Aorta (tissue), 5 donors: ENCODE data around the gene NFKB2. TPM values are rescaled to one million over a fixed set of nuclear protein-coding genes. Genes with fewer than 3 reads are reported as not detected.
A peak's percentile ranks its signal among the peaks of the same experiment; 100 is the strongest.

Experiments used
- ATAC-seq: fragments of 200-7000 bp; cut with Tn5 transposase; one replicate; pipeline ENCODE4 v1.9.1; 2022; ENCODE audit warnings: moderate library complexity; ENCODE audit not compliant: low FRiP score
- DNase-seq, 2 donors: peaks; one replicate each; pipeline ENCODE4 v3.0.0-alpha.2; 2020
- H3K27ac ChIP-seq, 2 donors: one replicate each; pipeline ENCODE4 v1.5.1; 2013; ENCODE audit warnings: low read length in 2 of 2, mild to moderate bottlenecking in 2 of 2, moderate library complexity in 2 of 2, control low read depth in 1 of 2, inconsistent platforms in 1 of 2, low read depth in 1 of 2
- H3K27me3 ChIP-seq, 2 donors: one replicate each; pipeline ENCODE4 v1.6.1; 2013; ENCODE audit warnings: control low read depth in 1 of 2, low read length in 1 of 2, mild to moderate bottlenecking in 1 of 2, moderate library complexity in 1 of 2; ENCODE audit not compliant: insufficient read depth in 2 of 2, control insufficient read depth in 1 of 2
- H3K36me3 ChIP-seq, 2 donors: one replicate each; pipeline ENCODE4 v1.6.1; 2013; ENCODE audit warnings: control low read depth in 1 of 2, low read length in 1 of 2, mild to moderate bottlenecking in 1 of 2; ENCODE audit not compliant: insufficient read depth in 2 of 2, control insufficient read depth in 1 of 2
- H3K4me1 ChIP-seq, 2 donors: one replicate each; pipeline ENCODE4 v1.6.1; 2013; ENCODE audit warnings: low read length in 2 of 2, control low read depth in 1 of 2, mild to moderate bottlenecking in 1 of 2, moderate library complexity in 1 of 2; ENCODE audit not compliant: insufficient read depth in 2 of 2, control insufficient read depth in 1 of 2
- H3K4me3 ChIP-seq, 2 donors: one replicate each; pipeline ENCODE4 v1.5.1; 2013; ENCODE audit warnings: low read length in 2 of 2, control low read depth in 1 of 2, mild to moderate bottlenecking in 1 of 2
- H3K9me3 ChIP-seq: one replicate; pipeline ENCODE4 v1.6.1; 2013; ENCODE audit warnings: mild to moderate bottlenecking, low read length; ENCODE audit not compliant: control insufficient read depth
- WGBS, 2 donors: extraction: QIAGEN DNeasy Blood & Tissue Kit; methylation state at CpG; one replicate each; pipeline ENCODE4 v1.1.7; 2013; 5-methylcytosine and 5-hydroxymethylcytosine counted together
- intact Hi-C, 2 donors: fragments of 100-400 bp; cut with DNase I; formaldehyde crosslinking; loops; one replicate each; pipeline versions ENCODE4 v1.14.2 to v1.15.0; 2022
- polyA plus RNA-seq, 2 donors: library from polyadenylated mRNA; stranded (reverse); fragments of 200-250 nt; gene quantifications; one replicate each; pipeline ENCODE4 v1.2.3, GENCODE V29; 2013
- total RNA-seq, 2 donors: library from RNA; stranded (reverse); fragmentation: NEBNext Ultra II Directional; extraction: Animal tissue kit (Norgen Biotek cat#: 25700); gene quantifications; one replicate each; pipeline ENCODE4 v1.2.1, GENCODE V29; 2021
- donor health status: healthy with polysubstance abuse.
- donor health status: Bipolar disorder and iron deficiency.
- donor health status: DM: no; HTN: no; CAD: no.
- donor health status: DM: no; HTN: no; CAD: no.
- donor health status: DM: yes; HTN: yes; CAD: no.

Gene NFKB2
- total and polyA plus RNA-seq, 4 donors: 9.8 to 63.3 (median 45.9) TPM

DNA sequence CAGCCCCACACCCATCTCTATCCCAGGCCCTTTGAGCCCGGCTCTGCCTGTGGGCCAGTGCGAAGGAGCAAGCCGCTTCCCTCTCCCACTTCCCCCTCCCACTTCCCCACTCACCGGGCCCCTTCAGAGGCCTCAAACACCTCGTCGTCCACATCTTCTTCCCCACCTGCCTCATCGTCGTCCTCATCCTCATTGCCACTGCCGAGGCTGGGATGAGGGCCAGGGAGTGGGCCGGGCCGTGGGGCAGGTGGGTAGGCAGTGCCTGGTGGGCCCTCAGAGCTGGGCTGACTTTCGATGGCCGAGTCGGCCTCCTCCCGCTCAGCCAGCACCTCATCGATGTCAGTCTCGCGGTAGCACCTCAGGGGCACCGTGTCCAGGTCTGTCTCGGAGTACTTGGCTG, 19.2 kb downstream of the NFKB2 start:
- Histone ChIP-seq H3K27ac (no peak overlapping the region), H3K4me1 (no peaks in the 10 kb centered on the region), H3K9me3 (no peaks in the 10 kb centered on the region), H3K36me3 (no peaks in the 10 kb centered on the region), H3K27me3 (no peaks in the 10 kb centered on the region), H3K4me3 (no peak overlapping the region)
- no peak for DNase-seq
- 53 to 54% methylated on average over 19 to 20 of the region's 20 CpGs for WGBS, 2 donors
- no peak for ATAC-seq
- intact Hi-C loops: no loop called here

DNA sequence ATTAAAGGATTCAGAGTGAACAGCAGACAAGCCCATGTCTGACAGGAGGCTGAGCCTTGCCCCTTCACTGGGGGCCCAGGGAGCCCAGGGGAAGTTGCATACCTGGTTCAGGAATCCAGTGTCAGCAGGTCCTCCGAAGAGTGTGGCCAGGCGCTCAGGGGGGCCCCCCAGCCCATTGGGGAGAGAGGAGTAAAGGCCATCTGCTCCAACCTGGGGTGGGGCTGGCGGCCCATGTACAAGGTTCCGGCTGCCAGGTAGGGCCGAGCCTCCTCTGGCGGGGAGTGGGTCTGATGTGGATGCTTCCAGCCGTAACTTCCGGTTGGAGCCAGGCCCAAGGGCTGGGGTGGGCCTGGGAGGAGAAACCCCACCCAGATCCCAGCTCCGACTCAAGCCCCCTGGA, 20.8 kb downstream of the NFKB2 start:
- Histone ChIP-seq H3K36me3 (no peaks in the 10 kb centered on the region), H3K9me3 (no peaks in the 10 kb centered on the region), H3K27ac (no peak overlapping the region), H3K27me3 (no peaks in the 10 kb centered on the region), H3K4me3 (no peak overlapping the region), H3K4me1 (no peaks in the 10 kb centered on the region)
- 76 to 80% methylated on average over 9 of the region's 9 CpGs for WGBS, 2 donors
- intact Hi-C loops: no loop called here
- ATAC-seq (no peak), DNase-seq (no peak)

GRCh38 chr10:102416695-102417094, 21.2 kb downstream of the NFKB2 start:
- Histone ChIP-seq H3K4me1 (no peaks in the 10 kb centered on the region), H3K9me3 (no peaks in the 10 kb centered on the region), H3K4me3 (no peak overlapping the region), H3K36me3 (no peaks in the 10 kb centered on the region), H3K27me3 (no peaks in the 10 kb centered on the region), H3K27ac (no peak overlapping the region)
- intact Hi-C loops: no loop called here
- DNase-seq (no peak), ATAC-seq (no peak)
- 83% methylated on average over 20 of the region's 20 CpGs for WGBS, 2 donors

DNA sequence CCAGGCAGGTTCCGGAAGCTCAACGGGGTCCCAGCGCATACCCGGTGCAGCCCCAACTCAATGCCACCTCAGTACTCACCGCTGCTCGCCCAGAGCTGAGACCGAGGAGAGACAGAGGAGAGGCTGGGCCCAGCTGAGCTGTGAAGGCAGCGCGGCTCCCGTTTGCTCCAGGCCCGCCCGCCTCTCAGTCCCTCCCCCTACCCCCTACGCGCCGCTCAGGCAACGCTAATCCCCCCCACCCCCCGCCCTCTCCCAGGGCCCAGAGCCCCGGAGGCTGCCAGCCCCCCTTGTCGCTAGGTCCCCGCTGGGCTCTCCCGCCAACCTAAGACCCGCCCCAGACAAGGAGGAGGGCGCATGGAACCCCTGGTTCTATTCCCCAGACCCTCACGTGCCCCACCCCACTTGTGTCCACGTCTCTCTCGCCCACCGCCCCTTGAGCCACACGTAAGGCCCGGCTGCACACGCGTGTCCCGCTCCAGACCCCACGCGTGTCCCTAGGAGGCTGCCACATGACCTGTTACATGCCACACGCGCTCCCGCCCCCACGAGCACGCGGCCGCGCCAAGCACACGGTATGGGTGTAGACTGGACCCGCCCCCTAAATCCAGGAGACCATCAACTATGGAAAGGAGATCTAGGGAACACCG, 23.2 kb downstream of the NFKB2 start, which contains the start of gene PSD:
PSD (minus strand) TSS at position 164 of the 647 bp plus-strand sequence. CDS start 1,747 bp downstream, outside the sequence.
- WGBS, 2 donors: 2% methylated on average over 33 to 45 of the region's 45 CpGs
- Histone ChIP-seq H3K36me3 (no peaks in the 10 kb centered on the region), H3K9me3 (no peaks in the 10 kb centered on the region), H3K4me1 (no peaks in the 10 kb centered on the region), H3K27me3 (no peaks in the 10 kb centered on the region), H3K27ac (no peak within 1 kb of the TSS), H3K4me3 (no peak within 1 kb of the TSS)
- intact Hi-C loops: no loop called here
- ATAC-seq (no peak), DNase-seq (no peak)

DNA sequence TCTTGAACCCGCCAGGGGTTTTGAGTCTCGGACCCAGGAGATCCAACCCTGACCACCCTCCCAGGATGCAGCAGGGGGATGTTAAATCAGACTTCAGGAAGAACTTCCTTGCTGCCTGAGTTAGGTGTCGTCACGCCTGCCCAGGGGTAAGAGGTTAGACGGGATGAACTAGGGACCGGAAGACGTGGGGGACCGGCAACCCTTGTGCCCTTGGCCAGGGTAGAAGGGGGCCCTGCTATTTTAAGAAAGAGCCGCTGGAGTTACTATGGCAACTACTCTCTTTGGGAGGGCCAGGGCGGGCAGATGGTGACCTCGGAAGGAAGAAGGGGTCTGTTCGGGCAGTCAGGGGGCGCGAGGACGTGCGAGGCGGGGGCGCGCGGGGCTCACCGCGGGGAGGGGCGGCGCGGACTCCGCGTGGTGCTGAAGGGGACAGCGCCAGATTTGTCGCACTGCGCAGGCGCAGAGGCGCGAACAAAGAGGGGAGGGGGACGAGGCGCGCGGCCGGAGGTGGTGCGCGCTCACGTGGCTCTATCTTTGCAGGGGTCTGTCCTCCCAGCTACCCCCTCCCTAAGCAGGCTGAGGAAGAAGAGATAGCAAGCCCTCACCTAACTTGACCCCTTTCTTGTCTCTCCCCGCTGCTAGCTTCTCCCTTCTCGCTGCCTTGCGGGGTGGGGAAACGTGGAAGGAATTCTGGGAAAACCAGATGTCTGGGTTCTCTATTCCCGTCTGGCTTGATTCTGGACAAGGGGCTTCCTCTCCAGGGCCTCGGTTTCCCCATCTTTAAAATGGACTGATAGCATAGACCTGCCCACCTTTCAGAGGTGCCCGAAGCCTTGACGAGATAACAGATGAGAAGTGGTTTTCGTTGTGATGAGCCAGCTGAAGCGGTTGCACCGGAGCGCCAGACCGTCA, 24.0 kb downstream of the NFKB2 start:
- peak; percentile 70 to 90 for DNase-seq
- Histone ChIP-seq H3K4me3 (no peak overlapping the region), H3K9me3 (no peaks in the 10 kb centered on the region), H3K36me3 (no peaks in the 10 kb centered on the region), H3K27ac (no peak overlapping the region), H3K4me1 (no peaks in the 10 kb centered on the region), H3K27me3 (no peaks in the 10 kb centered on the region)
- peak; percentile 50 for ATAC-seq
- intact Hi-C loops: loop anchor here in 1 of 2 donors (2.0 kb wide), 1 partner anchor 25 kb away; the partner anchor contains the start of gene NFKB2
- WGBS, 2 donors: 1% methylated on average over 48 to 54 of the region's 54 CpGs

DNA sequence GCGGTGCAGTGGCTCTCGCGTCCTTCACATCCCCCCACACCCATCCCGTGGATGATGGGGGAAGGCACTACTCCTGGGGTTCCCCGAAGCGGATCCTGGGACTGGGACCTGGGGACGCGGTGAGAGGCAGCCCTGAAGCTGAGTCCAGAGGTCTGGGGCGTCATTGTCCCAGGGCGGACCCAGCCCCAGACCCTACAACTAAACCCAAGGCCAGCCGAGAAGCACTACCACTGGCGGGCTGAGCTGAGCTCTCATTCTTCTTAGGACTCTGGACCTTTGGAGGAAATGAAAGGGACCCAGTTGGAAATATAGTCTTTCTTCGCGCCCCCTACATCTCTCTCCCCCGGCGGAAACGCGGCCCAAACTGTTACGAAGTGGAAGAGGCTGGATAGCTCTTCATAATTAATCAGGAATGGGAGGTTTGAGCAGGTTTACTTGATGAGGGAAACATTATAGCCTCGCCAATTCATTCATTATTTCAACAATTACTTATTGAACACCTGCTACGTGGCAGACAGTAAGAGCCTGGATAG, 24.7 kb downstream of the NFKB2 start:
- H3K27me3 ChIP-seq: no peaks in the 10 kb centered on the region
- intact Hi-C loops: loop anchor here in 1 of 2 donors (2.0 kb wide), 1 partner anchor 25 kb away; the partner anchor contains the start of gene NFKB2
- 2 to 3% methylated on average over 21 of the region's 21 CpGs for WGBS, 2 donors
- H3K9me3 ChIP-seq: no peaks in the 10 kb centered on the region
- H3K27ac ChIP-seq: peak overlapping the region in 1 of 2 donors; percentile 11
- no peaks in the 10 kb centered on the region for H3K36me3 ChIP-seq
- no peak for ATAC-seq
- DNase-seq: no peak
- H3K4me3 ChIP-seq: peak overlapping the region; percentile 53 to 71
- H3K4me1 ChIP-seq: no peaks in the 10 kb centered on the region

DNA sequence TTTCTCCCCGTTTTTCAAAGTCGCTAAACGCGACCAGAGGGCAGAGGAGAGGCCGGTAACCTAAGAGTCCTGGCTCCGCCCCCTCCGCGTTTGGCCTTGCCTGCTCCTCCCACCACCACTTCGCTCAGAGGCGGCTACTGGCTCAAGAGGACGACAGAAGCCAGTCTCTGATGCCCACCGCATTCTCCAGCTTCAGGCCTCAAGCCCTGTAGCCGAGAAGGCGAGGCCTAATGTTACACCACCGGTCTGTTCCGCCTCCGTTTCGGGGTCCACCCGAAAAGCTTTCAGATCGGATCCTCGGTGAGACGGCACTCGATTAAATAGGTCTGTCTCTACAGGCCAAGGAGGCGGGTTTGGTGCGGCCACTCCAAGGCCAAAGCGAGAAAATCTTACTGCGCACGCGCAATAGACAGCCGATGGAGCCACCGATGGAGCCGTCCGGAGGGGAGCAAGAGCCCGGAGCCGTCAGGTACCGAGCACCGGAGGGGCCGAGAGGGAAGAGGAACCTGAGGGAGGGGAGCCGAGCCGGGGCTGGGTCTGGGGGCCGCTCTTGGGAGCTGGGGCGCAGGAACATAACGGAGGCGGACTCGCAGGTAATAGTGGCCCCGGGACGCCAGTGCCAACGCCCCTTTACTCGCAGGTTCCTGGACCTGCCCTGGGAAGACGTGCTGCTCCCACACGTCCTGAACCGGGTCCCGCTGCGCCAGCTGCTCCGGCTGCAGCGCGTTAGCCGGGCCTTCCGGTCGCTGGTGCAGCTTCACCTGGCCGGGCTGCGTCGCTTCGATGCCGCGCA, 25.4 kb downstream of the NFKB2 start, which contains the start of gene FBXL15:
FBXL15 (plus strand) TSS at position 123 of the 793 bp plus-strand sequence; CDS start at position 417, 294 bp downstream.
- WGBS, 2 donors: 0 to 1% methylated on average over 63 to 66 of the region's 66 CpGs
- peak within 1 kb of the TSS; percentile 71 to 73 for H3K4me3 ChIP-seq
- no peaks in the 10 kb centered on the region for H3K36me3 ChIP-seq
- peak; percentile 98 for DNase-seq
- H3K4me1 ChIP-seq: no peaks in the 10 kb centered on the region
- peak; percentile 96 for ATAC-seq
- peak within 1 kb of the TSS in 1 of 2 donors; percentile 76 for H3K27ac ChIP-seq
- intact Hi-C loops: loop anchor here in 1 of 2 donors (2.0 kb wide), 1 partner anchor 26 kb away; the partner anchor contains the start of gene NFKB2
- no peaks in the 10 kb centered on the region for H3K9me3 ChIP-seq
- no peaks in the 10 kb centered on the region for H3K27me3 ChIP-seq

- Histone ChIP-seq H3K9me3 (no peaks in the 10 kb centered on the region), H3K4me3 (peak overlapping the region; percentile 14 to 73), H3K27me3 (no peaks in the 10 kb centered on the region), H3K27ac (peak overlapping the region in 1 of 2 donors; percentile 1), H3K4me1 (no peaks in the 10 kb centered on the region), H3K36me3 (no peaks in the 10 kb centered on the region)
- DNase-seq (no peak), ATAC-seq (no peak)
- WGBS, 2 donors: 0 to 1% methylated on average over 14 of the region's 14 CpGs
- intact Hi-C loops: loop anchor here in 1 of 2 donors (2.0 kb wide), 1 partner anchor 27 kb away; the partner anchor contains the start of gene NFKB2
Observed at GRCh38 chr10:102421507-102421756, 25.9 kb downstream of the NFKB2 start.
